GM12874 (cell line): ENCODE data around the gene SLC17A5.
A peak's percentile ranks its signal among the peaks of the same experiment; 100 is the strongest.

Source experiments
- CTCF ChIP-seq: IDR thresholded peaks from 2 replicates; pipeline ENCODE4 v1.5.1; 2011; ENCODE audit warnings: low read depth, mild to moderate bottlenecking, control low read depth, low read length, moderate library complexity; ENCODE audit not compliant: insufficient read depth

Gene SLC17A5

GRCh38 chr6:73606428-73606827 is 47.4 kb downstream of the SLC17A5 start:
- no peak for TF ChIP-seq CTCF

GRCh38 chr6:73604461-73604860 is 49.3 kb downstream of the SLC17A5 start:
- TF ChIP-seq CTCF, result no peak

- no peak for TF ChIP-seq CTCF
These were observed 49.8 kb downstream of the SLC17A5 start for GRCh38 chr6:73604020-73604419.

- TF ChIP-seq CTCF, result no peak
These were observed 67.3 kb downstream of the SLC17A5 start for GRCh38 chr6:73586416-73586974.

- TF ChIP-seq CTCF, result no peak
These were observed 68.0 kb downstream of the SLC17A5 start for GRCh38 chr6:73585566-73586415.

GRCh38 chr6:73581293-73581692 is 72.5 kb downstream of the SLC17A5 start:
- no peak for TF ChIP-seq CTCF

GRCh38 chr6:73580247-73581149 is 73.3 kb downstream of the SLC17A5 start:
- TF ChIP-seq CTCF, result peak; percentile 59
